HG03175 (cell line): ENCODE data around the gene UPK1A.

Source experiments
- ATAC-seq: cut with Tn5 transposase; IDR thresholded peaks from one replicate; pipeline ENCODE4 v1.9.1; 2021; ENCODE audit warnings: mild to moderate bottlenecking, moderate library complexity; ENCODE audit not compliant: unreplicated experiment

Gene UPK1A

GRCh38 chr19:35666251-35666913 is at the start of gene UPK1A:
UPK1A (plus strand) TSS chr19:35666517; CDS start chr19:35666813, 296 bp downstream.
- no peak for ATAC-seq

GRCh38 chr19:35618857-35619256 is 47.5 kb upstream of the UPK1A start:
- no peak for ATAC-seq

GRCh38 chr19:35619290-35619923 is 46.9 kb upstream of the UPK1A start:
- ATAC-seq: no peak

- ATAC-seq: no peak
Measured at GRCh38 chr19:35620001-35620400, 46.3 kb upstream of the UPK1A start.

- ATAC-seq: no peak
Measured at GRCh38 chr19:35621708-35622107, 44.6 kb upstream of the UPK1A start.

GRCh38 chr19:35622750-35623149 is 43.6 kb upstream of the UPK1A start:
- no peak for ATAC-seq

GRCh38 chr19:35623327-35624010 is 42.8 kb upstream of the UPK1A start:
- ATAC-seq: no peak

GRCh38 chr19:35628264-35628564 is 38.1 kb upstream of the UPK1A start:
- no peak for ATAC-seq

GRCh38 chr19:35628565-35629331 is 37.6 kb upstream of the UPK1A start, which contains the start of gene RBM42:
RBM42 (plus strand) TSS chr19:35629036; CDS start chr19:35629154, 118 bp downstream.
- ATAC-seq: peak; percentile 98

- ATAC-seq: no peak
Measured at GRCh38 chr19:35629332-35629633, 37.0 kb upstream of the UPK1A start.

GRCh38 chr19:35633727-35634440 is 32.4 kb upstream of the UPK1A start:
- no peak for ATAC-seq

GRCh38 chr19:35636651-35637050 is 29.7 kb upstream of the UPK1A start:
- ATAC-seq: no peak

GRCh38 chr19:35637165-35637564 is 29.2 kb upstream of the UPK1A start:
- no peak for ATAC-seq

- no peak for ATAC-seq
Measured at GRCh38 chr19:35639321-35639639, 27.0 kb upstream of the UPK1A start.

GRCh38 chr19:35639863-35640262 is 26.5 kb upstream of the UPK1A start:
- no peak for ATAC-seq

- ATAC-seq: no peak
Measured at GRCh38 chr19:35641515-35642151, 24.7 kb upstream of the UPK1A start, which contains the start of gene ETV2. ETV2 (plus strand) TSS chr19:35641745; CDS start chr19:35642461, 716 bp downstream.

GRCh38 chr19:35642312-35642711 is 24.0 kb upstream of the UPK1A start:
- ATAC-seq: no peak

GRCh38 chr19:35642798-35643254 is 23.5 kb upstream of the UPK1A start:
- ATAC-seq: no peak

GRCh38 chr19:35643255-35644205 is 22.8 kb upstream of the UPK1A start:
- peak; percentile 47 for ATAC-seq
